Upper lobe of left lung (tissue), 6 donors: Measurements from ENCODE around the gene INSR. TPM values are rescaled to one million over a fixed set of nuclear protein-coding genes. Genes with fewer than 3 reads are reported as not detected.

ENCODE experiments used
- ATAC-seq, 2 donors: fragments of 200-7000 bp; cut with Tn5 transposase; one replicate each; pipeline ENCODE4 v1.9.1; 2022; ENCODE audit warnings: mild to moderate bottlenecking in 2 of 2, moderate library complexity in 2 of 2; ENCODE audit not compliant: low FRiP score in 2 of 2
- DNase-seq, 2 donors: peaks; one replicate each; pipeline ENCODE4 v3.0.0-alpha.2; 2019 to 2020
- H3K27ac ChIP-seq, 4 donors: fragments of 200-600 bp; sonication (generic); one replicate each; pipeline ENCODE4 v1.5.1; 2016 to 2019
- H3K27me3 ChIP-seq, 4 donors: fragments of 200-600 bp; sonication (generic); one replicate each; pipeline ENCODE4 v1.5.1; 2017 to 2019
- H3K36me3 ChIP-seq, 4 donors: fragments of 200-600 bp; sonication (generic); one replicate each; pipeline ENCODE4 v1.5.1; 2016 to 2019
- H3K4me1 ChIP-seq, 4 donors: fragments of 200-600 bp; sonication (generic); one replicate each; pipeline ENCODE4 v1.5.1; 2018 to 2019
- H3K4me3 ChIP-seq, 4 donors: fragments of 200-600 bp; sonication (generic); one replicate each; pipeline ENCODE4 v1.5.1; 2017 to 2019; ENCODE audit warnings: mild to moderate bottlenecking in 2 of 4, moderate library complexity in 1 of 4
- H3K9me3 ChIP-seq, 4 donors: fragments of 200-600 bp; sonication (generic); one replicate each; pipeline ENCODE4 v1.5.1; 2018 to 2019
- CTCF ChIP-seq, 6 experiments: fragments of 450-650 bp in 4 of 6; fragments of 200-600 bp in 2 of 6; sonication (generic) in 2 of 6; IDR thresholded peaks; one replicate each; pipeline ENCODE4 v1.5.1; 2016 to 2019; ENCODE audit warnings: antibody characterized with exemption in 6 of 6
- EP300 ChIP-seq, 4 donors: sonication (generic); formaldehyde crosslinking; IDR thresholded peaks; one replicate each; pipeline ENCODE4 v1.5.1; 2017; ENCODE audit warnings: antibody characterized with exemption in 4 of 4, control low read depth in 2 of 4
- POLR2A ChIP-seq, 4 donors: fragments of 450-650 bp; IDR thresholded peaks; one replicate each; pipeline ENCODE4 v1.5.1; 2016 to 2017; ENCODE audit warnings: antibody characterized with exemption in 4 of 4, mild to moderate bottlenecking in 2 of 4
- POLR2AphosphoS5 ChIP-seq, 2 donors: sonication (generic); formaldehyde crosslinking; IDR thresholded peaks; one replicate each; pipeline ENCODE4 v1.5.1; 2017; ENCODE audit warnings: antibody characterized with exemption in 2 of 2
- WGBS, 2 donors: methylation state at CpG; one replicate each; pipeline ENCODE4 v1.1.5; 2017 to 2018; 5-methylcytosine and 5-hydroxymethylcytosine counted together
- total RNA-seq, 6 donors: library from RNA; depleted of rRNA in 4 of 6; stranded (reverse); fragments of >200 nt in 4 of 6; gene quantifications; one replicate each; pipeline versions ENCODE4 v1.1.0 to v1.2.1, GENCODE V29; 2016 to 2021
- donor health status: DM: no; HTN: no; CAD: no; lungs with moderate emphysema.
- donor health status: DM: no; HTN: yes; CAD: no; lungs with severe emphysema.

Gene INSR
- total RNA-seq, 6 donors from 2014 or later, result 32.4 to 142 (median 49.9) TPM

GRCh38 chr19:7132054-7132453 is 162.2 kb downstream of the INSR start:
- peaks cover 7 to 49% (median 29%) of the 10 kb centered on the region in 4 donors for H3K36me3 ChIP-seq
- DNase-seq (peak in 1 of 2 donors; percentile 49), ATAC-seq (no peak)
- no peak for TF ChIP-seq POLR2AphosphoS5 (IDR thresholded peaks at IDR 0.05)
- TF ChIP-seq CTCF (IDR thresholded peaks at IDR 0.05), result no peak
- TF ChIP-seq POLR2A (IDR thresholded peaks at IDR 0.05), result no peak
- TF ChIP-seq EP300 (IDR thresholded peaks at IDR 0.05), result no peak
- no peak overlapping the region for H3K4me3 ChIP-seq
- no peaks in the 10 kb centered on the region for H3K4me1 ChIP-seq
- no peak overlapping the region for H3K27ac ChIP-seq
- peaks cover 0 to 3% (median 0%) of the 10 kb centered on the region in 4 donors for H3K9me3 ChIP-seq
- 94 to 97% methylated on average over 16 of the region's 16 CpGs for WGBS, 2 donors
- no peaks in the 10 kb centered on the region for H3K27me3 ChIP-seq

GRCh38 chr19:7130043-7130442 is 164.2 kb downstream of the INSR start:
- H3K27me3 ChIP-seq, result no peaks in the 10 kb centered on the region
- DNase-seq (no peak), ATAC-seq (no peak)
- H3K27ac ChIP-seq, result no peak overlapping the region
- peaks cover 25 to 70% (median 49%) of the 10 kb centered on the region in 4 donors for H3K36me3 ChIP-seq
- H3K4me3 ChIP-seq, result no peak overlapping the region
- 100% methylated on average over 1 of the region's 1 CpG for WGBS, 2 donors
- TF ChIP-seq CTCF (IDR thresholded peaks at IDR 0.05) (no peak), POLR2AphosphoS5 (IDR thresholded peaks at IDR 0.05) (no peak), EP300 (IDR thresholded peaks at IDR 0.05) (no peak), POLR2A (IDR thresholded peaks at IDR 0.05) (no peak)
- no peaks in the 10 kb centered on the region for H3K4me1 ChIP-seq
- H3K9me3 ChIP-seq, result peaks cover 9 to 21% (median 14%) of the 10 kb centered on the region in 4 donors

DNA sequence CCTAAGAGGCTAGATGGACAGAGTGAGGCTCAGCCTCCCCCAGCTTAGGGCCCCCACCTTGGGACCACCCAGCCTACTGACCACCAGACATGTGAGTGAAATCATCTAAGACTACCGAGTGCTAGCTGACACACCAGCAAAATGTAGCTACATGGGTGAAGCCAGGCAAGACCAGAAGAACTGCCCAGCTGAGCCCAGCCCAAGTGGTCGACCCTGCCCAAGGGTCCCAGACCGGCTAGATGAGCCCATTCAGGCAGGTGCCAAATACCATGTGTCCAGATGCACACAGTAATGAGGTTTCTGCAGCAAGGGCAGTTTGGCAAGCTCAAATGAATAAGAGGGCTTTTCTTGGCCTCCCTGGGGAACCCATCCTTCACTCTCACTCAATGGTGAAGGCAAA is 168.1 kb downstream of the INSR start:
- ATAC-seq, result no peak
- H3K4me3 ChIP-seq, result no peak overlapping the region
- H3K27me3 ChIP-seq, result no peaks in the 10 kb centered on the region
- no peaks in the 10 kb centered on the region for H3K4me1 ChIP-seq
- H3K27ac ChIP-seq, result no peak overlapping the region
- peaks cover 9 to 21% (median 15%) of the 10 kb centered on the region in 4 donors for H3K9me3 ChIP-seq
- WGBS, 2 donors, result 100% methylated on average over 1 to 3 of the region's 3 CpGs
- TF ChIP-seq EP300 (IDR thresholded peaks at IDR 0.05) (no peak), POLR2AphosphoS5 (IDR thresholded peaks at IDR 0.05) (no peak), CTCF (IDR thresholded peaks at IDR 0.05) (no peak), POLR2A (IDR thresholded peaks at IDR 0.05) (no peak)
- H3K36me3 ChIP-seq, result peaks cover 37 to 83% (median 59%) of the 10 kb centered on the region in 4 donors
- no peak for DNase-seq

- DNase-seq, result peak in 1 of 2 donors; percentile 19
- H3K4me1 ChIP-seq, result no peaks in the 10 kb centered on the region
- TF ChIP-seq POLR2AphosphoS5 (IDR thresholded peaks at IDR 0.05) (no peak), CTCF (IDR thresholded peaks at IDR 0.05) (no peak), EP300 (IDR thresholded peaks at IDR 0.05) (no peak), POLR2A (IDR thresholded peaks at IDR 0.05) (no peak)
- H3K36me3 ChIP-seq, result peaks cover 41 to 85% (median 56%) of the 10 kb centered on the region in 4 donors
- no peak for ATAC-seq
- H3K27me3 ChIP-seq, result no peaks in the 10 kb centered on the region
- H3K27ac ChIP-seq, result no peak overlapping the region
- WGBS, 2 donors, result 95% methylated on average over 8 to 16 of the region's 16 CpGs
- no peak overlapping the region for H3K4me3 ChIP-seq
- H3K9me3 ChIP-seq, result peaks cover 9 to 21% (median 15%) of the 10 kb centered on the region in 4 donors
Observed at GRCh38 chr19:7125221-7125620, 169.0 kb downstream of the INSR start.

- H3K4me3 ChIP-seq, result no peak overlapping the region
- ATAC-seq, result no peak
- no peak overlapping the region for H3K27ac ChIP-seq
- H3K27me3 ChIP-seq, result no peaks in the 10 kb centered on the region
- no peak for DNase-seq
- TF ChIP-seq EP300 (IDR thresholded peaks at IDR 0.05) (no peak), POLR2A (IDR thresholded peaks at IDR 0.05) (no peak)
- peaks cover 41 to 85% (median 55%) of the 10 kb centered on the region in 4 donors for H3K36me3 ChIP-seq
- peaks cover 9 to 21% (median 15%) of the 10 kb centered on the region in 4 donors for H3K9me3 ChIP-seq
- 67 to 76% methylated on average over 3 of the region's 3 CpGs for WGBS, 2 donors
- no peaks in the 10 kb centered on the region for H3K4me1 ChIP-seq
Observed at GRCh38 chr19:7124782-7125181, 169.4 kb downstream of the INSR start.
